A549 (cell line): Measurements from ENCODE around the gene TUBB6.

ENCODE experiments used
- BCL3 ChIP-seq: fragments of >200 bp; sonication (Bioruptor Twin); formaldehyde crosslinking; IDR thresholded peaks from 3 replicates; pipeline ENCODE4 v1.6.1; 2016
- CTCF ChIP-seq: fragments of >200 bp; sonication (Bioruptor Twin); formaldehyde crosslinking; IDR thresholded peaks from 3 replicates; pipeline ENCODE4 v1.5.1; 2016
- FOSL2 ChIP-seq, 2 experiments: fragments of 450-650 bp in 1 of 2; fragments of >200 bp in 1 of 2; sonication (Bioruptor Twin) in 1 of 2; formaldehyde crosslinking; IDR thresholded peaks; 2 replicates each; pipeline versions ENCODE4 v1.5.0 to v1.6.1; 2016 to 2020; ENCODE audit warnings: mild to moderate bottlenecking in 1 of 2, moderate library complexity in 1 of 2
- GATA3 ChIP-seq: IDR thresholded peaks from 2 replicates; pipeline ENCODE4 v1.6.1; 2012; ENCODE audit warnings: borderline replicate concordance
- HDAC2 ChIP-seq: fragments of 200-600 bp; sonication (generic); IDR thresholded peaks from 2 replicates; pipeline ENCODE4 v1.6.1; 2016
- JUNB ChIP-seq: fragments of >200 bp; sonication (Bioruptor Twin); formaldehyde crosslinking; IDR thresholded peaks from 2 replicates; pipeline ENCODE4 v1.6.1; 2016
- MAX ChIP-seq: IDR thresholded peaks from 2 replicates; pipeline ENCODE4 v1.6.1; 2012
- NR3C1 ChIP-seq: fragments of >200 bp; sonication (Bioruptor Twin); formaldehyde crosslinking; IDR thresholded peaks from 3 replicates; pipeline ENCODE4 v1.6.1; 2017
- POLR2A ChIP-seq: IDR thresholded peaks from 2 replicates; pipeline ENCODE4 v1.6.1; 2012; ENCODE audit warnings: mild to moderate bottlenecking, low read length
- RAD21 ChIP-seq, 2 experiments: fragments of >200 bp in 1 of 2; sonication (Bioruptor Twin) in 1 of 2; formaldehyde crosslinking in 1 of 2; IDR thresholded peaks in 1 of 2; conservative IDR thresholded peaks in 1 of 2; 2 replicates in 1 of 2; 3 replicates in 1 of 2; pipeline ENCODE4 v1.6.1; 2012 to 2018; ENCODE audit warnings: inconsistent platforms in 1 of 2
- REST ChIP-seq: fragments of 200-600 bp; sonication (generic); IDR thresholded peaks from 2 replicates; pipeline ENCODE4 v1.6.1; 2016; ENCODE audit warnings: antibody characterized with exemption, mild to moderate bottlenecking, moderate library complexity
- SMC3 ChIP-seq: fragments of >200 bp; sonication (Bioruptor Twin); formaldehyde crosslinking; IDR thresholded peaks from 3 replicates; pipeline ENCODE4 v1.6.1; 2018; ENCODE audit warnings: inconsistent platforms

- TF ChIP-seq POLR2A, result no peak
- TF ChIP-seq HDAC2, result no peak
- TF ChIP-seq CTCF, result no peak
- no peak for TF ChIP-seq FOSL2 (IDR thresholded peaks at IDR 0.05)
- no peak for TF ChIP-seq FOSL2 (CRISPR knock-in tag; IDR thresholded peaks at IDR 0.05)
- no peak for TF ChIP-seq REST
- no peak for TF ChIP-seq BCL3
- TF ChIP-seq NR3C1, result no peak
- TF ChIP-seq RAD21 (conservative IDR thresholded peaks at IDR 0.05 in 1 of 2, IDR thresholded peaks at IDR 0.05 in 1 of 2), result no peak
- no peak for TF ChIP-seq JUNB
- no peak for TF ChIP-seq MAX
- TF ChIP-seq SMC3, result no peak
- TF ChIP-seq GATA3, result no peak
Observed at GRCh38 chr18:12314591-12315305, 6.7 kb downstream of the TUBB6 start.
